LNCaP clone FGC (cell line): ENCODE results near the gene IP6K3.

ENCODE experiments used
- DNase-seq: peaks from one replicate; pipeline ENCODE4 v3.0.0-alpha.2; 2011; ENCODE audit warnings: low read depth
- H3K4me3 ChIP-seq: 2 replicates; pipeline ENCODE4 v1.5.1; 2011; ENCODE audit warnings: mild to moderate bottlenecking, low read depth, low read length, control low read depth
- TF ChIP-seq, protein P1 (sequence below): IDR thresholded peaks from 2 replicates; pipeline ENCODE4 v1.5.1; 2012; ENCODE audit warnings: mild to moderate bottlenecking; ENCODE audit not compliant: control insufficient read depth, insufficient read depth; ENCODE audit errors: extremely low read depth

Gene IP6K3

DNA sequence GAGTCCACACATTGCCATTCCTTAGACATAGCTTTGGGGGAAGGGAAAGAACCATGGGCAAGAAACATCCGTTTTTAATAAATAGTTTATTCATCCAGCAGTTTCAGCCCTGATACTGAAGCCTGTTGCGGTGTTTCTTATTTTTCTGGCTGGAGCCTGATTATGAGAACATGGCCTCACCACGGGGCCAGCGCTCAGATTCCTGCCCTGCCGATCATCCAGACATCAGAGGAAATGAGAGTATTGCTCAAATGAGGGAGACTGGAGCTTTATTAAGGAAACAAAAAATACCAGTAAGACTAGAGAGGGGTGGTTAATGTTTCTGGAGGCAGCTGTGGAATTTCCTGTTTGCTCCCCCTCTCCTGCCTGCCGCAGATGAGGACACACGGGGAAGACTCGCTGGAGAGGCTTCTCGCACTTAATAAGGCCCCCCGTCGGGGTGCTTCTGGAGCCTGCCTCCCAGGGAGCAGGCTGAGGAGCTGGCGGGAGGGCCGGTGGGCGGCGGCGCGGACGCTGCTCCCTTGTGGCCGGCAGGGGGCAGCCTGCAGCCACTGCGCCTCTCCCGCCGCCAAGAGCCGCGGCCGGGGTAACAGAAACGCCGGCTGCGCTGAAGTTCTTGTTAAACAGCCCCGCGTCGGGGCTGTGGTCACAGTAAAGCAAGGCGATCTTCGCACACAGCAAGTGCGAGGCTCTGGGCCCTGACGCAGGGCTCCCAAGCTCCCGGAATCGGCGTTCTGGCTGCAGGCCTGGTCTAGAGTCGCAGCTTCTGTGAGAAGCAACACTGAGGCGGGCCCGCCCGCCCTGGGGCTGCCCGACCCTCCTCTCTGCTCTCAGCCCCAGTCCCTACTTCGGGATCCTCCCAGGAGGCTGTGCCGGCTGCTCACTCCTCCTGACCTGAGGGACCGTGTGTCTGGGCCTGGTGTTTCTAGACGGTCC is 24.7 kb upstream of the IP6K3 start:
- H3K4me3 ChIP-seq, result no peak overlapping the region
- TF ChIP-seq, protein P1, sequence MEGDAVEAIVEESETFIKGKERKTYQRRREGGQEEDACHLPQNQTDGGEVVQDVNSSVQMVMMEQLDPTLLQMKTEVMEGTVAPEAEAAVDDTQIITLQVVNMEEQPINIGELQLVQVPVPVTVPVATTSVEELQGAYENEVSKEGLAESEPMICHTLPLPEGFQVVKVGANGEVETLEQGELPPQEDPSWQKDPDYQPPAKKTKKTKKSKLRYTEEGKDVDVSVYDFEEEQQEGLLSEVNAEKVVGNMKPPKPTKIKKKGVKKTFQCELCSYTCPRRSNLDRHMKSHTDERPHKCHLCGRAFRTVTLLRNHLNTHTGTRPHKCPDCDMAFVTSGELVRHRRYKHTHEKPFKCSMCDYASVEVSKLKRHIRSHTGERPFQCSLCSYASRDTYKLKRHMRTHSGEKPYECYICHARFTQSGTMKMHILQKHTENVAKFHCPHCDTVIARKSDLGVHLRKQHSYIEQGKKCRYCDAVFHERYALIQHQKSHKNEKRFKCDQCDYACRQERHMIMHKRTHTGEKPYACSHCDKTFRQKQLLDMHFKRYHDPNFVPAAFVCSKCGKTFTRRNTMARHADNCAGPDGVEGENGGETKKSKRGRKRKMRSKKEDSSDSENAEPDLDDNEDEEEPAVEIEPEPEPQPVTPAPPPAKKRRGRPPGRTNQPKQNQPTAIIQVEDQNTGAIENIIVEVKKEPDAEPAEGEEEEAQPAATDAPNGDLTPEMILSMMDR, result peak; percentile 95
- no peak for DNase-seq

DNA sequence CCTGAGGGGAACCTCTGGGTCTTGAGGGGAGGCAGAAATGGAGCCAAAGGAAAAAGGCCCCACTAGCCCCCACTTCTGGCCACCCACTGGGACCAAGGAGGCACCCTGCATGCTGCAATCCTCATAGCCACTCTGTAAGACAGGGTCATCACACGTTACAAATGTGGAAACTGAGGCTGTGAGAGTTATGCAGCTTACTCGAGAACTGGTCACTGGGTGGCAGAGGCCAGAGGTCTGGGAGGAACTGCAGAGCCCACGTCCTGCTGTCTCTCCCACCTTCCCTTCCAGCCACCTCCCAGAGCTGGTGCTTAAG is 24.1 kb upstream of the IP6K3 start:
- H3K4me3 ChIP-seq, result no peak overlapping the region
- no peak for DNase-seq
- TF ChIP-seq, protein P1, result no peak

DNA sequence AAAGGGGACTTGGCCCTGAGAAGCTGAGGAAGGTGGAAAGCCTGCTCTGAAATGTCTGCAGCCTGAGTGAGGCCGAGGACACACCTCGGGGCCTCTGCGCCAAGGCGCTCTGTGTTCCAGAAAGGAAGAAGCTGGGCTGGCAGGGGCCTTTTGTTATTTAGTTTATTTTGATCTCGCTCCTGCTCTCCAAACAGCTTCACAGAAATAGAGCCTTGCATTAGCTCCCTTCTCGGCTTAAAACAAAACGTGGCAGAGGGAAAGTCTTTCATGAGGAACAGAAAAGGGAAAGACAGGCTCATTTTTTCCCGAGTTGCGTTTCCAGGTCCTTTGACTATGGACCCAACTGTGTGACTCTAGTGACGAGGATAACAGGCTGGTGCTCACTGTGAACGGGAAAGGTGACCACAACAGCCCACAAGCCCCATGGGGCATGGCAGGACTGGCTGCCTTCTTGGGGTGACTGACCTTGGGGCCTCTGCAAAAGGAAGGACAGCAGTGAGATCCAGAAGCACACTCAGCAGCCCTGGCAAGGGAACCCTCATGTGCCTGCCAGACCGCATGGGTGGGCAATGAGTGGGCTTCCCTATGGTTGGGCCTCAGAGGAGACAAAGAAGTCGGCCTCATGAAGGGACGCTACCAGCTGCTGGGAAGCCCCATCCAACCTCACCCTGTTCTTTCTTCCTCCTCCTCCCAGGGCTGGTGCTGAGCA is 23.6 kb upstream of the IP6K3 start:
- H3K4me3 ChIP-seq, result no peak overlapping the region
- TF ChIP-seq, protein P1, result no peak
- DNase-seq, result no peak

DNA sequence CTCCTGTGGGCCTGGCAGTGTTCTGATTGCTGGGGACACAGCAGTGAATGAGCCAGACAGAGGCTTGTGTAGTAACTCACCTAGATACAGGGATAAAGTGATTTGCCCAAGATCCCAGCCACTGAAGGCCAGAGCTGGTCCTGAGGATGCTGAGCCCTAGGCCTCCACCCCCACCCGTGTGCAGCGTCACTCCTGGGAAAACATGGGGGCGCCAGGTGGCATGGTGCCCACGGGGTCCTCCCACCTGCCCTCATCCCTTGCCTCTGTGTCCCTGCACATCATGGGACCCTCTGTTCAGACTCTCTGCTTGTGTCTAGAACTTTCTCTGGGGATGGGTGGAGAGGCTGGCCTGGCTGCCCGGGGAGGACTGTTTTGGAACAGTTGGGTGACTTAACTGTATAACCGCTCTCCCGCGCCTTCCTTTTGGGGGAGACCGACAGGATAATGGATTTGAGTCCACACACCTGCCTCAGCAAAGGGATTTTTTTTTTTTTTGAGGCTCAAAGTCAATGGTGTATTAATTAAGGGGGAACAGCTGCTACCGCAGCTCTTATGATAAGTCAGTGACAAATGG is 22.6 kb upstream of the IP6K3 start:
- TF ChIP-seq, protein P1, result no peak
- no peak overlapping the region for H3K4me3 ChIP-seq
- no peak for DNase-seq

DNA sequence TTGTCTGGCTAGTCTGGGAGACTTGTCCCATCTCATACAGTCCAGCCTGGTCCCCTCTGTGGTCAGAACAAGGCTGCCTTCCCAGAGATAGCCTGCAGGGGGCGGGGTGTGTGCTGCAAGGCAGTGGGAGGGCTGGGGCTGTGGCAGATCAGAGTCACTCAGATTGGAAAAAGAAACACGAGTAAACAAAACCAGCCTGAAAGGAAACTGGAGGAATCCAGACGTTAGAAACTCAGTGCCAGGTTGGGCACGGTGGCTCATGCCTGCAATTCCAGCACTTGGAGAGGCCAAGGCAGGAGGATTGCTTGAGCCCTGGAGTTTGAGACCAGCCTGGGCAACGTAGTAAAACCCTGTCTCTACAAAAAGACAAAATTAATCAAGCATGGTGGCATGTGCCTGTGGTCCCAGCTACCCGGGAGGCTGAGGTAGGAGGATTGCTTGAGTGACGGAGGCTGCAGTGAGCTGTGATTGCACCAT is 22.0 kb upstream of the IP6K3 start:
- H3K4me3 ChIP-seq, result no peak overlapping the region
- TF ChIP-seq, protein P1, result peak; percentile 93
- no peak for DNase-seq

DNA sequence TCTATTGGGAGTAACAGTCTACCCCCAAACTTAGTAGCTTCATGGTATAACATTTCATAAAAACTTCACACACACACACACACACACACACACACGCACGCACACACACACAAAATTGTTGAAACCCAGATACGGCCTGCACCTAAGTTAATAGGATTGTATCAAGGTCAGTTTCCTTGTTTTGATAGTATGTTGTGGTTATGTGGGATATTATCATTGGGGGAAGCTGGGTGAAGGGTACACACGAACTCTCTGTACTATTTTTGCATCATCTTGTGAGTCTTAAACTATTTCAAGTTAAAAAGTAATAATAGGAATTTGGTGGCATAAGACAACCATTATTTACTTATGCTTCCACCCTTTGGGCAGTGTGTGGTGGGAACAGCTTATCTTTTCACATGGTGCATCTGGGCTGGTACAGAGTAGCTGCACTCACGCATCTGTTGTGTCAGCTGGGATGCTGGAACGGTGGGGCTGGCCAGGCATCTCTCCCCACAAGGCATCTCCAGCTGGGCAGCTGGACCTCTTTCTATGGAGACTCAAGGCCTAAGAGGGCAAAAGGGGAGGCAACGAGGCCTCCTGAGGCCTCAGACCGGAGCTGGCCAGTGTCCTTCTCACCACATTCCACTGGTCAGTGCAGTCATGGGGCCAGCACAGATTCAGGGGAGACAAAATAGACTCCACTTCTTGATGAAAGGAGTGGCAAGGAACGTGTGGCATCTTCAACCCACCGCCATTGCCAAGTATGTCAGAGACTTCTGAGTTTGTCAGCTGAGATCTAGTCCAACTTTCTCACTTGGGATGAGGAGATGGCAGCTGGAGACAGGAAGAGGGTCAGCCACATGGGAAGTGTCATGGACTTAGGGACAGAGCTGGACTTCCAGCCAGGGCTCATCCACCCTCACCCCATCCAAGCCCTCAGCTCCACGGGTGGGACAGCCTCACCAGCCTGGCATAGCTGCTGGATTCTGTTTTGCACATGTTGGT is 20.5 kb upstream of the IP6K3 start:
- TF ChIP-seq, protein P1, result no peak
- no peak for DNase-seq

More for the DNA sequence above, 20.5 kb upstream of the IP6K3 start:
- no peak overlapping the region for H3K4me3 ChIP-seq
